Middle frontal gyrus (tissue), 1 donor: ENCODE results near the gene TYROBP.
"Not testable (repeated sequence)": the region's sequence is repeated elsewhere in the genome, so short reads cannot be mapped to it uniquely, and the experiment has no call there.

Experiments used
- DNase-seq: peaks from one replicate; pipeline ENCODE4 v3.0.0-alpha.2; 2015; ENCODE audit warnings: low spot score; ENCODE audit errors: extremely low spot score

TYROBP gene

GRCh38 chr19:35908010-35908441 lies at the start of gene TYROBP:
TSS of gene TYROBP (minus strand) at chr19:35908295. CDS start at chr19:35908228, 67 bp downstream.
- DNase-seq, result no peak

- not testable (repeated sequence) for DNase-seq
These were observed 49.3 kb upstream of the TYROBP start for GRCh38 chr19:35957411-35957810.

GRCh38 chr19:35955881-35956634 lies 48.0 kb upstream of the TYROBP start:
- no peak for DNase-seq

- DNase-seq, result no peak
These were observed 41.0 kb upstream of the TYROBP start for GRCh38 chr19:35949131-35949530.

GRCh38 chr19:35946203-35946602 lies 38.1 kb upstream of the TYROBP start:
- DNase-seq, result no peak

GRCh38 chr19:35945121-35945790 lies 37.2 kb upstream of the TYROBP start:
- DNase-seq, result no peak

- DNase-seq, result no peak
These were observed 36.5 kb upstream of the TYROBP start for GRCh38 chr19:35944556-35944955.

- no peak for DNase-seq
These were observed 35.5 kb upstream of the TYROBP start for GRCh38 chr19:35943321-35944301.

- no peak for DNase-seq
These were observed 34.1 kb upstream of the TYROBP start for GRCh38 chr19:35942235-35942634.

- DNase-seq, result no peak
These were observed 32.7 kb upstream of the TYROBP start for GRCh38 chr19:35940839-35941238.

GRCh38 chr19:35940078-35940775 lies 32.1 kb upstream of the TYROBP start:
- DNase-seq, result no peak

- DNase-seq, result no peak
These were observed 31.4 kb upstream of the TYROBP start for GRCh38 chr19:35939307-35940077.

- DNase-seq, result no peak
These were observed 30.5 kb upstream of the TYROBP start for GRCh38 chr19:35938282-35939224.

- DNase-seq, result no peak
These were observed 29.5 kb upstream of the TYROBP start for GRCh38 chr19:35937345-35938281.

- DNase-seq, result no peak
These were observed 28.7 kb upstream of the TYROBP start for GRCh38 chr19:35936738-35937268.

- peak; percentile 67 for DNase-seq
These were observed 28.0 kb upstream of the TYROBP start, which contains the start of gene LRFN3 for GRCh38 chr19:35935911-35936737. TSS of gene LRFN3 (plus strand) at chr19:35936374. CDS start at chr19:35939426, 3,052 bp downstream.
